ENCODE measurements around the gene RPL37. TPM values are rescaled to one million over a fixed set of nuclear protein-coding genes. Genes with fewer than 3 reads are reported as not detected.

Gene RPL37
- total RNA-seq, 1 donor from 2014 or later: 1,090 TPM

- H3K9me3 Mint-ChIP-seq (ENCODE audit: unreplicated experiment): no peaks in the 10 kb centered on the region
- DNase-seq (ENCODE audit: low read depth) (no peak), FAIRE-seq (no peak)
- peak overlapping the region; percentile 4 for H3K4me3 Mint-ChIP-seq (ENCODE audit: unreplicated experiment)
- no peak overlapping the region for H3K4me2 ChIP-seq (ENCODE audit: low read length)
- H3K9me3 ChIP-seq (ENCODE audit: insufficient read depth, low read depth, low read length): no peaks in the 10 kb centered on the region
- no peak overlapping the region for H3K27ac ChIP-seq (ENCODE audit: low read depth, low read length)
- no peak for TF ChIP-seq CTCF (IDR thresholded peaks at IDR 0.05; ENCODE audit: insufficient read depth, low read depth, low read length)
- no peak for TF ChIP-seq EZH2 (IDR thresholded peaks at IDR 0.05; ENCODE audit: insufficient read depth, low read length)
- peaks cover 2% of the 10 kb centered on the region for H3K36me3 ChIP-seq (ENCODE audit: insufficient read depth, low read length)
- H3K27me3 Mint-ChIP-seq (ENCODE audit: low read depth, unreplicated experiment): no peaks in the 10 kb centered on the region
- peaks cover 14% of the 10 kb centered on the region for H3K4me1 Mint-ChIP-seq (ENCODE audit: low read depth, unreplicated experiment)
- peaks cover 92% of the 10 kb centered on the region for H4K20me1 ChIP-seq (ENCODE audit: insufficient read depth, low read length)
- no peak overlapping the region for H3K27ac Mint-ChIP-seq (ENCODE audit: unreplicated experiment)
- H3K79me2 ChIP-seq (ENCODE audit: insufficient read depth, low read length): peaks cover 100% of the 10 kb centered on the region
- H3K4me1 ChIP-seq (ENCODE audit: insufficient read depth, low read length): no peaks in the 10 kb centered on the region
- H2AFZ ChIP-seq (ENCODE audit: low read depth, low read length): no peak overlapping the region
- peaks cover 5% of the 10 kb centered on the region for H3K36me3 Mint-ChIP-seq (ENCODE audit: low read depth, unreplicated experiment)
- no peak overlapping the region for H3K9ac ChIP-seq (ENCODE audit: low read length)
- H3K27me3 ChIP-seq (ENCODE audit: insufficient read depth, low read length): no peaks in the 10 kb centered on the region
- H3K4me3 ChIP-seq (ENCODE audit: insufficient read depth, low read depth, low read length): no peak overlapping the region
Observed at GRCh38 chr5:40784027-40784653, 50.9 kb downstream of the RPL37 start.

DNA sequence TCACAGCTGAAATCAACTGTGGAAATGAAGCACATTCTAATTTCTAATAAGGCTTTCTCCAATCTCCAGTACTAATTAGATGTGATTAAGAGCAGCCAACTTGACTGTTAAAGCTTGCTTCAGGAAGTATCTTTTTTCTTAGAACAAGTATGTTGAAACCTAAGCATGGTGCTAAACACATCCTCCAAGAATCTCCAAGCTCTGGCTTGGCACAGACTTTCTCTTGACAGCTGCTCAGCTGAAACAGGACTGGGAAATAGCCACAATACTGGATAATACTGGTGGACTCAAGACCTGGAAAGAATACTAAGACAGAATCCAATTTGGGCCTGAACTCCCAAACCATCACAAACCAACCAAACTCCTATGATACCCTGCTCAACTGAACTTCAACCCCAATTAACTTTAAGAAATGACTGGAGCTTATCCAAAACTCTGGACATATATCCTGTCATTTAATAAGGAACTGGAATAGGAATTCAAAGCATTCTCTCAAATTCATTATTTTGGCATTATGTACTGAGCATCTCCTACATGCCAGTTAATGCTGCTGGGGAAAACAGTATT, 53.1 kb downstream of the RPL37 start:
- Mint-ChIP-seq H3K27me3 (ENCODE audit: low read depth, unreplicated experiment) (no peaks in the 10 kb centered on the region), H3K4me1 (ENCODE audit: low read depth, unreplicated experiment) (peaks cover 14% of the 10 kb centered on the region), H3K9me3 (ENCODE audit: unreplicated experiment) (no peaks in the 10 kb centered on the region), H3K4me3 (ENCODE audit: unreplicated experiment) (no peak overlapping the region), H3K27ac (ENCODE audit: unreplicated experiment) (no peak overlapping the region), H3K36me3 (ENCODE audit: low read depth, unreplicated experiment) (peaks cover 2% of the 10 kb centered on the region)
- Histone ChIP-seq H3K9me3 (ENCODE audit: insufficient read depth, low read depth, low read length) (no peaks in the 10 kb centered on the region), H3K9ac (ENCODE audit: low read length) (no peak overlapping the region), H3K36me3 (ENCODE audit: insufficient read depth, low read length) (no peaks in the 10 kb centered on the region), H2AFZ (ENCODE audit: low read depth, low read length) (no peak overlapping the region), H3K4me3 (ENCODE audit: insufficient read depth, low read depth, low read length) (no peak overlapping the region), H4K20me1 (ENCODE audit: insufficient read depth, low read length) (peaks cover 80% of the 10 kb centered on the region), H3K4me2 (ENCODE audit: low read length) (no peak overlapping the region), H3K79me2 (ENCODE audit: insufficient read depth, low read length) (peaks cover 95% of the 10 kb centered on the region), H3K27ac (ENCODE audit: low read depth, low read length) (no peak overlapping the region), H3K27me3 (ENCODE audit: insufficient read depth, low read length) (no peaks in the 10 kb centered on the region), H3K4me1 (ENCODE audit: insufficient read depth, low read length) (no peaks in the 10 kb centered on the region)
- peak; percentile 44 for DNase-seq (ENCODE audit: low read depth)
- TF ChIP-seq EZH2 (IDR thresholded peaks at IDR 0.05; ENCODE audit: insufficient read depth, low read length) (no peak), CTCF (IDR thresholded peaks at IDR 0.05; ENCODE audit: insufficient read depth, low read depth, low read length) (no peak)
- FAIRE-seq: no peak

GRCh38 chr5:40780858-40781257, 54.2 kb downstream of the RPL37 start:
- no peaks in the 10 kb centered on the region for H3K27me3 ChIP-seq (ENCODE audit: insufficient read depth, low read length)
- FAIRE-seq: no peak
- H3K4me1 Mint-ChIP-seq (ENCODE audit: low read depth, unreplicated experiment): peaks cover 19% of the 10 kb centered on the region

More at GRCh38 chr5:40780858-40781257, 54.2 kb downstream of the RPL37 start:
- no peak overlapping the region for H3K4me3 Mint-ChIP-seq (ENCODE audit: unreplicated experiment)
- Histone ChIP-seq H2AFZ (ENCODE audit: low read depth, low read length) (no peak overlapping the region), H3K9ac (ENCODE audit: low read length) (no peak overlapping the region), H3K4me3 (ENCODE audit: insufficient read depth, low read depth, low read length) (no peak overlapping the region), H3K4me2 (ENCODE audit: low read length) (no peak overlapping the region), H4K20me1 (ENCODE audit: insufficient read depth, low read length) (peaks cover 79% of the 10 kb centered on the region), H3K9me3 (ENCODE audit: insufficient read depth, low read depth, low read length) (no peaks in the 10 kb centered on the region), H3K79me2 (ENCODE audit: insufficient read depth, low read length) (peaks cover 93% of the 10 kb centered on the region), H3K36me3 (ENCODE audit: insufficient read depth, low read length) (peaks cover 5% of the 10 kb centered on the region), H3K4me1 (ENCODE audit: insufficient read depth, low read length) (no peaks in the 10 kb centered on the region), H3K27ac (ENCODE audit: low read depth, low read length) (no peak overlapping the region)
- TF ChIP-seq EZH2 (IDR thresholded peaks at IDR 0.05; ENCODE audit: insufficient read depth, low read length) (no peak), CTCF (IDR thresholded peaks at IDR 0.05; ENCODE audit: insufficient read depth, low read depth, low read length) (no peak)
- peaks cover 5% of the 10 kb centered on the region for H3K36me3 Mint-ChIP-seq (ENCODE audit: low read depth, unreplicated experiment)
- no peaks in the 10 kb centered on the region for H3K9me3 Mint-ChIP-seq (ENCODE audit: unreplicated experiment)
- H3K27ac Mint-ChIP-seq (ENCODE audit: unreplicated experiment): peak overlapping the region; percentile 83
- no peak for DNase-seq (ENCODE audit: low read depth)
- H3K27me3 Mint-ChIP-seq (ENCODE audit: low read depth, unreplicated experiment): no peaks in the 10 kb centered on the region
